HEK293T (cell line): Measurements from ENCODE around the gene CLCF1.
"Not testable (repeated sequence)": the region's sequence is repeated elsewhere in the genome, so short reads cannot be mapped to it uniquely, and the experiment has no call there.

Source experiments
- FOXA1 ChIP-seq: fragments of 450-650 bp; IDR thresholded peaks from 2 replicates; pipeline ENCODE4 v1.6.1; 2016; ENCODE audit warnings: mild to moderate bottlenecking
- HDGF ChIP-seq: fragments of 450-650 bp; IDR thresholded peaks from 2 replicates; pipeline ENCODE4 v1.6.1; 2017; ENCODE audit warnings: antibody characterized with exemption, borderline replicate concordance
- LEF1 ChIP-seq: fragments of 450-650 bp; IDR thresholded peaks from 2 replicates; pipeline ENCODE4 v1.6.1; 2017; ENCODE audit warnings: mild to moderate bottlenecking, borderline replicate concordance
- SUZ12 ChIP-seq: fragments of 450-650 bp; IDR thresholded peaks from 2 replicates; pipeline ENCODE4 v1.6.1; 2016; ENCODE audit warnings: mild to moderate bottlenecking
- TARDBP ChIP-seq: fragments of 450-650 bp; IDR thresholded peaks from 2 replicates; pipeline ENCODE4 v1.6.1; 2016
- TF ChIP-seq, protein P1 (sequence below): fragments of 450-650 bp; IDR thresholded peaks from 2 replicates; pipeline ENCODE4 v1.6.1; 2016

DNA sequence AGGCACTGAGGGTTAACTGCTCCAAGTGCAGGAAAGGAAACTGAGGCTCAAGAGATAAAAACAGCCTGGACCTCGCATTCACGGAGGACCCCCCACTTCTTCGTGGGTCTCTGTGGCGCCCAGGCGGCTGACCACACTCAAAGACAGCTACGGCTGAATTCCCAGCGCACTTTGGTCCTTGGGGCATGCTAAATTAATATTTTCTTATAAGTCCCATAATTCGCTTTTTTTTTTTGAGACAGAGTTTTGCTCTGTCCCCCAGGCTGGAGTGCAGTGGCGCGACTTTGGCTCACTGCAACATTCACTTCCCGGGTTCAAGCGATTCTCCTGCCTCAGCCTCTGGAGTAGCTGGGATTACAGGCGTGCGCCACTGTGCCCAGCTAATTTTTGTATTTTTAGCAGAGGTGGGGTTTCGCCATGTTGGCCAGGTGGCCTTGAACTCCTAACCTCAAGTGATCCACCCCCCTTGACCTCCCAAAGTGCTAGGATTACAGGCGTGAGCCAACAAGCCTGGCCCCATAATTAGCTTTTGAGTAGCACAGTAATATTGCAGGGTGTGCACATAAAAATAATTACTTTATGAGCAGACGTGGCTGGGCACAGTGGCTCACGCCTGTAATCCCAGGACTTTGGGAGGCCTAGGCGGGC, 28.9 kb upstream of the CLCF1 start:
- not testable (repeated sequence) for TF ChIP-seq FOXA1, HDGF, TARDBP, LEF1, SUZ12
- TF ChIP-seq, protein P1, sequence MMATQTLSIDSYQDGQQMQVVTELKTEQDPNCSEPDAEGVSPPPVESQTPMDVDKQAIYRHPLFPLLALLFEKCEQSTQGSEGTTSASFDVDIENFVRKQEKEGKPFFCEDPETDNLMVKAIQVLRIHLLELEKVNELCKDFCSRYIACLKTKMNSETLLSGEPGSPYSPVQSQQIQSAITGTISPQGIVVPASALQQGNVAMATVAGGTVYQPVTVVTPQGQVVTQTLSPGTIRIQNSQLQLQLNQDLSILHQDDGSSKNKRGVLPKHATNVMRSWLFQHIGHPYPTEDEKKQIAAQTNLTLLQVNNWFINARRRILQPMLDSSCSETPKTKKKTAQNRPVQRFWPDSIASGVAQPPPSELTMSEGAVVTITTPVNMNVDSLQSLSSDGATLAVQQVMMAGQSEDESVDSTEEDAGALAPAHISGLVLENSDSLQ: not testable (repeated sequence)
